Measurements from ENCODE around the gene CA10. TPM values are rescaled to one million over a fixed set of nuclear protein-coding genes. Genes with fewer than 3 reads are reported as not detected.

The CA10 gene
- total RNA-seq, 1 donor from 2014 or later: 1.3 TPM

GRCh38 chr17:51805185-51805584 lies 353.3 kb downstream of the CA10 start:
- Mint-ChIP-seq H3K4me1 (ENCODE audit: low read depth, unreplicated experiment) (peaks cover 42% of the 10 kb centered on the region), H3K36me3 (ENCODE audit: unreplicated experiment) (no peaks in the 10 kb centered on the region), H3K27me3 (ENCODE audit: unreplicated experiment) (no peaks in the 10 kb centered on the region), H3K9me3 (ENCODE audit: unreplicated experiment) (peaks cover 12% of the 10 kb centered on the region), H3K27ac (ENCODE audit: unreplicated experiment) (no peak overlapping the region), H3K4me3 (ENCODE audit: unreplicated experiment) (no peak overlapping the region)
- no peak for DNase-seq
- TF ChIP-seq CTCF (IDR thresholded peaks at IDR 0.05; ENCODE audit: partially characterized antibody, unreplicated experiment): no peak

- Mint-ChIP-seq H3K9me3 (ENCODE audit: unreplicated experiment) (peaks cover 15% of the 10 kb centered on the region), H3K27ac (ENCODE audit: unreplicated experiment) (peak overlapping the region; percentile 90), H3K4me1 (ENCODE audit: low read depth, unreplicated experiment) (peaks cover 44% of the 10 kb centered on the region), H3K4me3 (ENCODE audit: unreplicated experiment) (peak overlapping the region; percentile 17), H3K27me3 (ENCODE audit: unreplicated experiment) (no peaks in the 10 kb centered on the region), H3K36me3 (ENCODE audit: unreplicated experiment) (no peaks in the 10 kb centered on the region)
- no peak for DNase-seq
- TF ChIP-seq CTCF (IDR thresholded peaks at IDR 0.05; ENCODE audit: partially characterized antibody, unreplicated experiment): no peak
Measured at GRCh38 chr17:51803161-51803560, 355.4 kb downstream of the CA10 start.

- DNase-seq: peak; percentile 63
- Mint-ChIP-seq H3K27me3 (ENCODE audit: unreplicated experiment) (peaks cover 2% of the 10 kb centered on the region), H3K36me3 (ENCODE audit: unreplicated experiment) (no peaks in the 10 kb centered on the region), H3K27ac (ENCODE audit: unreplicated experiment) (peak overlapping the region; percentile 90), H3K4me1 (ENCODE audit: low read depth, unreplicated experiment) (peaks cover 44% of the 10 kb centered on the region), H3K4me3 (ENCODE audit: unreplicated experiment) (peak overlapping the region; percentile 26), H3K9me3 (ENCODE audit: unreplicated experiment) (peaks cover 15% of the 10 kb centered on the region)
- no peak for TF ChIP-seq CTCF (IDR thresholded peaks at IDR 0.05; ENCODE audit: partially characterized antibody, unreplicated experiment)
Measured at GRCh38 chr17:51802544-51802943, 356.0 kb downstream of the CA10 start.

GRCh38 chr17:51801626-51802025 lies 356.9 kb downstream of the CA10 start:
- no peaks in the 10 kb centered on the region for H3K36me3 Mint-ChIP-seq (ENCODE audit: unreplicated experiment)
- H3K27ac Mint-ChIP-seq (ENCODE audit: unreplicated experiment): peak overlapping the region; percentile 90
- H3K4me1 Mint-ChIP-seq (ENCODE audit: low read depth, unreplicated experiment): peaks cover 50% of the 10 kb centered on the region
- peaks cover 18% of the 10 kb centered on the region for H3K9me3 Mint-ChIP-seq (ENCODE audit: unreplicated experiment)
- no peak for DNase-seq
- no peak overlapping the region for H3K4me3 Mint-ChIP-seq (ENCODE audit: unreplicated experiment)
- TF ChIP-seq CTCF (IDR thresholded peaks at IDR 0.05; ENCODE audit: partially characterized antibody, unreplicated experiment): no peak
- H3K27me3 Mint-ChIP-seq (ENCODE audit: unreplicated experiment): peaks cover 2% of the 10 kb centered on the region

GRCh38 chr17:51799981-51800380 lies 358.5 kb downstream of the CA10 start:
- TF ChIP-seq CTCF (IDR thresholded peaks at IDR 0.05; ENCODE audit: partially characterized antibody, unreplicated experiment): no peak
- Mint-ChIP-seq H3K9me3 (ENCODE audit: unreplicated experiment) (peaks cover 18% of the 10 kb centered on the region), H3K27me3 (ENCODE audit: unreplicated experiment) (peaks cover 4% of the 10 kb centered on the region), H3K27ac (ENCODE audit: unreplicated experiment) (no peak overlapping the region), H3K4me1 (ENCODE audit: low read depth, unreplicated experiment) (peaks cover 54% of the 10 kb centered on the region), H3K4me3 (ENCODE audit: unreplicated experiment) (no peak overlapping the region), H3K36me3 (ENCODE audit: unreplicated experiment) (no peaks in the 10 kb centered on the region)
- no peak for DNase-seq

Data from glutamatergic neuron (in vitro differentiated cells).